Effector memory CD8-positive, alpha-beta T cell (primary cell): Measurements from ENCODE around the gene SHISA2.

Experiments
- ATAC-seq: fragments of 150-1000 bp; cut with Tn5 transposase; replicated peaks from 2 replicates; pipeline ENCODE4 v1.10.0; 2021; ENCODE audit warnings: mild to moderate bottlenecking, moderate library complexity
- DNase-seq, 3 experiments: peaks; one replicate each; pipeline ENCODE4 v3.0.0; 2021
- H3K27ac Mint-ChIP-seq, 2 donors: one replicate each; pipeline ENCODE4 v1.8.0; 2022; ENCODE audit warnings: mild to moderate bottlenecking in 2 of 2, mixed read lengths in 2 of 2, moderate library complexity in 2 of 2
- H3K27me3 Mint-ChIP-seq, 2 donors: one replicate each; pipeline ENCODE4 v1.8.0; 2022; ENCODE audit warnings: mixed read lengths in 2 of 2
- H3K36me3 Mint-ChIP-seq: one replicate; pipeline ENCODE4 v1.8.0; 2022; ENCODE audit warnings: mild to moderate bottlenecking, moderate library complexity, mixed read lengths; ENCODE audit not compliant: insufficient read depth
- H3K4me1 Mint-ChIP-seq, 2 donors: one replicate each; pipeline ENCODE4 v1.8.0; 2022; ENCODE audit warnings: low read depth in 2 of 2, mixed read lengths in 2 of 2
- H3K4me3 Mint-ChIP-seq, 2 donors: one replicate each; pipeline ENCODE4 v1.8.0; 2022; ENCODE audit warnings: mild to moderate bottlenecking in 2 of 2, mixed read lengths in 2 of 2, moderate library complexity in 2 of 2
- H3K9me3 Mint-ChIP-seq, 2 donors: one replicate each; pipeline ENCODE4 v1.8.0; 2022; ENCODE audit warnings: mixed read lengths in 2 of 2

The SHISA2 gene

GRCh38 chr13:26038931-26039475 lies 12.8 kb downstream of the SHISA2 start:
- Mint-ChIP-seq H3K9me3 (no peaks in the 10 kb centered on the region), H3K27me3 (peaks cover 2 to 6% of the 10 kb centered on the region in 2 donors), H3K4me3 (no peak overlapping the region), H3K36me3 (no peaks in the 10 kb centered on the region), H3K4me1 (no peaks in the 10 kb centered on the region), H3K27ac (no peak overlapping the region)
- DNase-seq (no peak), ATAC-seq (no peak)

- no peak for DNase-seq
- Mint-ChIP-seq H3K27me3 (peaks cover 11 to 17% of the 10 kb centered on the region in 2 donors), H3K9me3 (no peaks in the 10 kb centered on the region), H3K27ac (no peak overlapping the region), H3K4me3 (no peak overlapping the region), H3K4me1 (no peaks in the 10 kb centered on the region), H3K36me3 (no peaks in the 10 kb centered on the region)
- ATAC-seq: no peak
Observed at GRCh38 chr13:26037302-26037701, 14.5 kb downstream of the SHISA2 start.

- no peak for DNase-seq
- no peaks in the 10 kb centered on the region for H3K9me3 Mint-ChIP-seq
- H3K4me3 Mint-ChIP-seq: no peak overlapping the region
- no peaks in the 10 kb centered on the region for H3K4me1 Mint-ChIP-seq
- peaks cover 17 to 19% of the 10 kb centered on the region in 2 donors for H3K27me3 Mint-ChIP-seq
- no peaks in the 10 kb centered on the region for H3K36me3 Mint-ChIP-seq
- H3K27ac Mint-ChIP-seq: no peak overlapping the region
- ATAC-seq: no peak
Observed at GRCh38 chr13:26036383-26036782, 15.4 kb downstream of the SHISA2 start.

- no peak for DNase-seq
- no peaks in the 10 kb centered on the region for H3K9me3 Mint-ChIP-seq
- no peak overlapping the region for H3K4me3 Mint-ChIP-seq
- no peak overlapping the region for H3K27ac Mint-ChIP-seq
- no peaks in the 10 kb centered on the region for H3K36me3 Mint-ChIP-seq
- no peak for ATAC-seq
- peaks cover 21 to 28% of the 10 kb centered on the region in 2 donors for H3K27me3 Mint-ChIP-seq
- H3K4me1 Mint-ChIP-seq: no peaks in the 10 kb centered on the region
Observed at GRCh38 chr13:26034018-26034417, 17.8 kb downstream of the SHISA2 start.

GRCh38 chr13:26030331-26030730 lies 21.5 kb downstream of the SHISA2 start:
- H3K27ac Mint-ChIP-seq: no peak overlapping the region
- H3K27me3 Mint-ChIP-seq: peaks cover 29 to 33% of the 10 kb centered on the region in 2 donors
- no peaks in the 10 kb centered on the region for H3K9me3 Mint-ChIP-seq
- no peak for ATAC-seq
- no peak for DNase-seq
- no peak overlapping the region for H3K4me3 Mint-ChIP-seq
- H3K4me1 Mint-ChIP-seq: no peaks in the 10 kb centered on the region
- no peaks in the 10 kb centered on the region for H3K36me3 Mint-ChIP-seq

GRCh38 chr13:26029581-26030136 lies 22.2 kb downstream of the SHISA2 start:
- no peak for DNase-seq
- Mint-ChIP-seq H3K4me1 (no peaks in the 10 kb centered on the region), H3K36me3 (no peaks in the 10 kb centered on the region), H3K27me3 (peaks cover 29 to 39% of the 10 kb centered on the region in 2 donors), H3K27ac (no peak overlapping the region), H3K4me3 (no peak overlapping the region), H3K9me3 (no peaks in the 10 kb centered on the region)
- no peak for ATAC-seq

- Mint-ChIP-seq H3K4me1 (no peaks in the 10 kb centered on the region), H3K27ac (no peak overlapping the region), H3K36me3 (no peaks in the 10 kb centered on the region), H3K4me3 (no peak overlapping the region), H3K9me3 (no peaks in the 10 kb centered on the region), H3K27me3 (peaks cover 20 to 31% of the 10 kb centered on the region in 2 donors)
- no peak for DNase-seq
- ATAC-seq: no peak
Observed at GRCh38 chr13:26026211-26026610, 25.6 kb downstream of the SHISA2 start.

- no peak overlapping the region for H3K4me3 Mint-ChIP-seq
- peaks cover 22 to 31% of the 10 kb centered on the region in 2 donors for H3K27me3 Mint-ChIP-seq
- H3K4me1 Mint-ChIP-seq: no peaks in the 10 kb centered on the region
- no peaks in the 10 kb centered on the region for H3K9me3 Mint-ChIP-seq
- no peak overlapping the region for H3K27ac Mint-ChIP-seq
- DNase-seq: no peak
- ATAC-seq: no peak
- H3K36me3 Mint-ChIP-seq: no peaks in the 10 kb centered on the region
Observed at GRCh38 chr13:26025771-26026170, 26.0 kb downstream of the SHISA2 start.

GRCh38 chr13:26025196-26025595 lies 26.6 kb downstream of the SHISA2 start:
- no peak for DNase-seq
- ATAC-seq: no peak
- Mint-ChIP-seq H3K9me3 (no peaks in the 10 kb centered on the region), H3K4me1 (no peaks in the 10 kb centered on the region), H3K4me3 (no peak overlapping the region), H3K27me3 (peaks cover 19 to 32% of the 10 kb centered on the region in 2 donors), H3K36me3 (no peaks in the 10 kb centered on the region), H3K27ac (no peak overlapping the region)

GRCh38 chr13:26024558-26024957 lies 27.3 kb downstream of the SHISA2 start:
- DNase-seq: no peak

GRCh38 chr13:26022538-26023292 lies 29.1 kb downstream of the SHISA2 start:
- H3K27me3 Mint-ChIP-seq: peaks cover 14 to 39% of the 10 kb centered on the region in 2 donors
- no peak overlapping the region for H3K27ac Mint-ChIP-seq
- no peaks in the 10 kb centered on the region for H3K9me3 Mint-ChIP-seq
- H3K4me3 Mint-ChIP-seq: no peak overlapping the region
- H3K4me1 Mint-ChIP-seq: no peaks in the 10 kb centered on the region
- no peaks in the 10 kb centered on the region for H3K36me3 Mint-ChIP-seq
- ATAC-seq: no peak
- no peak for DNase-seq

More at GRCh38 chr13:26024558-26024957, 27.3 kb downstream of the SHISA2 start:
- no peak overlapping the region for H3K27ac Mint-ChIP-seq
- H3K4me3 Mint-ChIP-seq: no peak overlapping the region
- H3K9me3 Mint-ChIP-seq: no peaks in the 10 kb centered on the region
- no peaks in the 10 kb centered on the region for H3K4me1 Mint-ChIP-seq
- H3K27me3 Mint-ChIP-seq: peaks cover 18 to 32% of the 10 kb centered on the region in 2 donors
- ATAC-seq: no peak
- H3K36me3 Mint-ChIP-seq: no peaks in the 10 kb centered on the region

- Mint-ChIP-seq H3K4me3 (no peak overlapping the region), H3K4me1 (no peaks in the 10 kb centered on the region), H3K27me3 (peaks cover 10 to 41% of the 10 kb centered on the region in 2 donors), H3K36me3 (no peaks in the 10 kb centered on the region), H3K9me3 (no peaks in the 10 kb centered on the region), H3K27ac (no peak overlapping the region)
- no peak for ATAC-seq
- no peak for DNase-seq
Observed at GRCh38 chr13:26021956-26022355, 29.9 kb downstream of the SHISA2 start.

GRCh38 chr13:26021516-26021915 lies 30.3 kb downstream of the SHISA2 start:
- no peaks in the 10 kb centered on the region for H3K4me1 Mint-ChIP-seq
- H3K9me3 Mint-ChIP-seq: no peaks in the 10 kb centered on the region
- peaks cover 10 to 41% of the 10 kb centered on the region in 2 donors for H3K27me3 Mint-ChIP-seq
- no peak for DNase-seq
- H3K36me3 Mint-ChIP-seq: no peaks in the 10 kb centered on the region
- no peak for ATAC-seq
- no peak overlapping the region for H3K27ac Mint-ChIP-seq
- no peak overlapping the region for H3K4me3 Mint-ChIP-seq

- peaks cover 10 to 41% of the 10 kb centered on the region in 2 donors for H3K27me3 Mint-ChIP-seq
- peak overlapping the region in 1 of 2 donors; percentile 27 for H3K27ac Mint-ChIP-seq
- no peak for ATAC-seq
- no peak overlapping the region for H3K4me3 Mint-ChIP-seq
- no peak for DNase-seq
- H3K4me1 Mint-ChIP-seq: no peaks in the 10 kb centered on the region
- H3K36me3 Mint-ChIP-seq: no peaks in the 10 kb centered on the region
- H3K9me3 Mint-ChIP-seq: no peaks in the 10 kb centered on the region
Observed at GRCh38 chr13:26020891-26021290, 30.9 kb downstream of the SHISA2 start.
